H9 (cell line): Measurements from ENCODE around the gene TCTN2. TPM values are rescaled to one million over a fixed set of nuclear protein-coding genes. Genes with fewer than 3 reads are reported as not detected.

Source experiments
- DNase-seq: peaks from one replicate; pipeline ENCODE4 v3.0.0-alpha.2; 2017
- H2AFZ ChIP-seq: one replicate; pipeline ENCODE4 v1.6.1; 2013; ENCODE audit warnings: mild to moderate bottlenecking, low read length, control low read depth, moderate library complexity
- H2AK5ac ChIP-seq: 2 replicates; pipeline ENCODE4 v1.6.1; 2013; ENCODE audit warnings: low read length, control low read depth, mixed read lengths; ENCODE audit not compliant: insufficient read length
- H2BK120ac ChIP-seq: one replicate; pipeline ENCODE4 v1.6.1; 2013; ENCODE audit warnings: low read depth, mild to moderate bottlenecking, low read length, control low read depth, inconsistent platforms; ENCODE audit not compliant: poor library complexity, severe bottlenecking
- H2BK12ac ChIP-seq: 2 replicates; pipeline ENCODE4 v1.6.1; 2013; ENCODE audit warnings: low read length, control low read depth, mixed read lengths, low read depth; ENCODE audit not compliant: insufficient read length
- H2BK15ac ChIP-seq: 2 replicates; pipeline ENCODE4 v1.6.1; 2013; ENCODE audit warnings: low read depth, low read length, control low read depth
- H2BK20ac ChIP-seq: one replicate; pipeline ENCODE4 v1.6.1; 2013; ENCODE audit warnings: low read depth, mild to moderate bottlenecking, low read length, control low read depth, inconsistent platforms; ENCODE audit not compliant: poor library complexity, severe bottlenecking
- H2BK5ac ChIP-seq: 2 replicates; pipeline ENCODE4 v1.6.1; 2013; ENCODE audit warnings: low read length, control low read depth, mixed read lengths; ENCODE audit not compliant: insufficient read length
- H3K14ac ChIP-seq: 2 replicates; pipeline ENCODE4 v1.6.1; 2013; ENCODE audit warnings: low read length, control low read depth; ENCODE audit not compliant: insufficient read depth
- H3K18ac ChIP-seq: 2 replicates; pipeline ENCODE4 v1.6.1; 2013; ENCODE audit warnings: low read depth, mild to moderate bottlenecking, mixed read lengths, low read length, control low read depth; ENCODE audit not compliant: insufficient read length
- H3K23ac ChIP-seq: 2 replicates; pipeline ENCODE4 v1.6.1; 2013; ENCODE audit warnings: low read length, control low read depth, mixed read lengths, low read depth; ENCODE audit not compliant: insufficient read length
- H3K23me2 ChIP-seq: 2 replicates; pipeline ENCODE4 v1.6.1; 2013; ENCODE audit warnings: low read depth, mild to moderate bottlenecking, mixed read lengths, low read length, control low read depth; ENCODE audit not compliant: insufficient read length, poor library complexity, severe bottlenecking
- H3K27ac ChIP-seq: 2 replicates; pipeline ENCODE4 v1.5.1; 2013; ENCODE audit warnings: low read length, control low read depth, mixed read lengths, low read depth; ENCODE audit not compliant: insufficient read length
- H3K27me3 ChIP-seq: 2 replicates; pipeline ENCODE4 v1.6.1; 2013; ENCODE audit warnings: low read length, control low read depth, inconsistent platforms; ENCODE audit not compliant: insufficient read depth
- H3K4ac ChIP-seq: 2 replicates; pipeline ENCODE4 v1.6.1; 2013; ENCODE audit warnings: low read depth, mild to moderate bottlenecking, control low read depth, inconsistent platforms, low read length, moderate library complexity
- H3K4me1 ChIP-seq: 2 replicates; pipeline ENCODE4 v1.6.1; 2013; ENCODE audit warnings: low read length, control low read depth, inconsistent platforms; ENCODE audit not compliant: insufficient read depth
- H3K4me2 ChIP-seq: 2 replicates; pipeline ENCODE4 v1.6.1; 2013; ENCODE audit warnings: low read length, control low read depth, mixed read lengths; ENCODE audit not compliant: insufficient read length, insufficient read depth
- H3K56ac ChIP-seq: 2 replicates; pipeline ENCODE4 v1.6.1; 2013; ENCODE audit warnings: low read depth, mild to moderate bottlenecking, mixed read lengths, low read length, control low read depth; ENCODE audit not compliant: insufficient read length
- H3K79me1 ChIP-seq: 2 replicates; pipeline ENCODE4 v1.6.1; 2013; ENCODE audit warnings: low read depth, mild to moderate bottlenecking, moderate library complexity, low read length, control low read depth, inconsistent platforms; ENCODE audit not compliant: insufficient read depth, poor library complexity, severe bottlenecking
- H3K79me2 ChIP-seq: 2 replicates; pipeline ENCODE4 v1.6.1; 2013; ENCODE audit warnings: low read length, control low read depth, inconsistent platforms; ENCODE audit not compliant: insufficient read depth
- H3K9ac ChIP-seq: 2 replicates; pipeline ENCODE4 v1.6.1; 2013; ENCODE audit warnings: low read length, control low read depth, mixed read lengths; ENCODE audit not compliant: insufficient read length; ENCODE audit errors: extremely low read depth
- H3K9me3 ChIP-seq: one replicate; pipeline ENCODE4 v1.6.1; 2013; ENCODE audit warnings: low read depth, low read length, inconsistent platforms; ENCODE audit not compliant: control insufficient read depth
- H3T11ph ChIP-seq: one replicate; pipeline ENCODE4 v1.6.1; 2013; ENCODE audit warnings: mild to moderate bottlenecking, low read length, control low read depth, inconsistent platforms
- H4K20me1 ChIP-seq: one replicate; pipeline ENCODE4 v1.6.1; 2013; ENCODE audit not compliant: control insufficient read depth, insufficient read length, insufficient read depth
- H4K5ac ChIP-seq: 2 replicates; pipeline ENCODE4 v1.6.1; 2013; ENCODE audit warnings: low read depth, mild to moderate bottlenecking, mixed read lengths, low read length, control low read depth; ENCODE audit not compliant: insufficient read length
- H4K8ac ChIP-seq: replicated peaks from 2 replicates; pipeline ENCODE4 v1.6.1; 2013; ENCODE audit warnings: low read length, control low read depth, mixed read lengths, low read depth; ENCODE audit not compliant: insufficient read length
- H4K91ac ChIP-seq: 2 replicates; pipeline ENCODE4 v1.6.1; 2013; ENCODE audit warnings: low read depth, mild to moderate bottlenecking, moderate library complexity, mixed read lengths, low read length, control low read depth; ENCODE audit not compliant: insufficient read length
- H3K27ac Mint-ChIP-seq, 3 experiments: 2 replicates in 2 of 3; 3 replicates in 1 of 3; pipeline ENCODE4 v1.8.0; 2020 to 2021; ENCODE audit warnings: mixed read lengths in 3 of 3, mild to moderate bottlenecking in 1 of 3, moderate library complexity in 1 of 3
- H3K27me3 Mint-ChIP-seq: 2 replicates; pipeline ENCODE4 v1.8.0; 2021; ENCODE audit warnings: low read depth, mild to moderate bottlenecking, moderate library complexity, mixed read lengths
- H3K36me3 Mint-ChIP-seq, 3 experiments: 2 replicates in 2 of 3; 3 replicates in 1 of 3; pipeline ENCODE4 v1.8.0; 2020 to 2021; ENCODE audit warnings: low read depth in 3 of 3, mixed read lengths in 3 of 3; ENCODE audit not compliant: insufficient read depth in 1 of 3
- H3K4me1 Mint-ChIP-seq, 2 experiments: 2 replicates each; pipeline ENCODE4 v1.8.0; 2020; ENCODE audit warnings: mixed read lengths in 2 of 2
- H3K4me3 Mint-ChIP-seq, 2 experiments: 2 replicates in 1 of 2; 3 replicates in 1 of 2; pipeline ENCODE4 v1.8.0; 2020 to 2021; ENCODE audit warnings: mild to moderate bottlenecking in 2 of 2, mixed read lengths in 2 of 2, moderate library complexity in 1 of 2
- H3K9me3 Mint-ChIP-seq, 2 experiments: 2 replicates in 1 of 2; 3 replicates in 1 of 2; pipeline ENCODE4 v1.8.0; 2020; ENCODE audit warnings: mild to moderate bottlenecking in 2 of 2, mixed read lengths in 2 of 2, moderate library complexity in 1 of 2
- WGBS: extraction: QIAGEN DNeasy Blood & Tissue Kit; methylation state at CpG from one replicate; pipeline ENCODE4 v1.1.7; 2013; ENCODE audit warnings: missing lambda C conversion rate, low lambda C conversion rate, mixed read lengths; ENCODE audit not compliant: insufficient read length; ENCODE audit errors: extremely low coverage; 5-methylcytosine and 5-hydroxymethylcytosine counted together
- total RNA-seq: library from RNA; stranded (reverse); gene quantifications from 2 replicates; pipeline ENCODE4 v1.2.1, GENCODE V29; 2021
- TF ChIP-seq, protein P1 (sequence below): fragments of 200-600 bp; sonication (generic); conservative IDR thresholded peaks from 3 replicates; pipeline ENCODE4 v1.8.0; 2021; ENCODE audit warnings: antibody characterized with exemption, mild to moderate bottlenecking

TCTN2 gene
- total RNA-seq, 1 experiment from 2014 or later: 7.4 TPM

DNA sequence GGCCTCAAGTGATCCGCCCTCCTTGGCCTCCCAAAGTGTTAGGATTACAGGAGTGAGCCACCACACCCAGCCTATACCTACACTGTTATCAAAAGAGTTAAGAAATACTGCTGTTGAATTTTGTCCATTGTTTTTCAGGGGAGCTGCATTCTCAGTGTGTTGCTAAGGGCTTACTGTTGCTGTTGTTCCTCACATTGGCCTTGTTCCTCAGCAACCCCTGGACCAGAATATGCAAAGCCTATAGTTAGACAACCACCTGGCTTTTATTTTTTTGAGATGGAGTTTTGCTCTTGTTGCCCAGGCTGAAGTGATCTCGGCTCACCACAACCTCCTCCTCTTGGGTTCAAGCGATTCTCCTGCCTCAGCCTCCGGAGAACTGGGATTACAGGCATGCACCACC lies 36.6 kb downstream of the TCTN2 start:
- Histone ChIP-seq H3K23ac (no peak overlapping the region), H3K27ac (no peak overlapping the region), H4K20me1 (no peaks in the 10 kb centered on the region), H4K5ac (no peak overlapping the region), H3K4me1 (no peaks in the 10 kb centered on the region), H2BK120ac (no peak overlapping the region), H2BK12ac (no peak overlapping the region), H3K18ac (no peak overlapping the region), H3K14ac (no peak overlapping the region), H3K9ac (no peak overlapping the region), H2AK5ac (no peak overlapping the region), H3K4me2 (no peak overlapping the region), H3K79me2 (peaks cover under 1% of the 10 kb centered on the region; the same call in 1 of the 2 replicates), H4K8ac (no peak overlapping the region), H3K4ac (no peak overlapping the region), H2BK5ac (no peak overlapping the region), H2BK20ac (no peak overlapping the region), H4K91ac (no peak overlapping the region), H3K56ac (no peak overlapping the region), H2AFZ (no peak overlapping the region), H3K23me2 (no peaks in the 10 kb centered on the region), H2BK15ac (no peak overlapping the region), H3K27me3 (no peaks in the 10 kb centered on the region), H3T11ph (no peak overlapping the region), H3K9me3 (no peaks in the 10 kb centered on the region), H3K79me1 (no peaks in the 10 kb centered on the region)
- Mint-ChIP-seq H3K4me1 (no peaks in the 10 kb centered on the region), H3K27ac (no peak overlapping the region), H3K4me3 (no peak overlapping the region), H3K36me3 (peaks cover 0 to 2% (median 0%) of the 10 kb centered on the region in 3 experiments; a peak in 2 of 7 replicates), H3K9me3 (no peaks in the 10 kb centered on the region), H3K27me3 (peaks cover 6% of the 10 kb centered on the region; the same call in 1 of the 2 replicates)
- TF ChIP-seq, protein P1, sequence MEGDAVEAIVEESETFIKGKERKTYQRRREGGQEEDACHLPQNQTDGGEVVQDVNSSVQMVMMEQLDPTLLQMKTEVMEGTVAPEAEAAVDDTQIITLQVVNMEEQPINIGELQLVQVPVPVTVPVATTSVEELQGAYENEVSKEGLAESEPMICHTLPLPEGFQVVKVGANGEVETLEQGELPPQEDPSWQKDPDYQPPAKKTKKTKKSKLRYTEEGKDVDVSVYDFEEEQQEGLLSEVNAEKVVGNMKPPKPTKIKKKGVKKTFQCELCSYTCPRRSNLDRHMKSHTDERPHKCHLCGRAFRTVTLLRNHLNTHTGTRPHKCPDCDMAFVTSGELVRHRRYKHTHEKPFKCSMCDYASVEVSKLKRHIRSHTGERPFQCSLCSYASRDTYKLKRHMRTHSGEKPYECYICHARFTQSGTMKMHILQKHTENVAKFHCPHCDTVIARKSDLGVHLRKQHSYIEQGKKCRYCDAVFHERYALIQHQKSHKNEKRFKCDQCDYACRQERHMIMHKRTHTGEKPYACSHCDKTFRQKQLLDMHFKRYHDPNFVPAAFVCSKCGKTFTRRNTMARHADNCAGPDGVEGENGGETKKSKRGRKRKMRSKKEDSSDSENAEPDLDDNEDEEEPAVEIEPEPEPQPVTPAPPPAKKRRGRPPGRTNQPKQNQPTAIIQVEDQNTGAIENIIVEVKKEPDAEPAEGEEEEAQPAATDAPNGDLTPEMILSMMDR: no peak
- DNase-seq: no peak
- WGBS: no CpG with 5 or more reads among the region's 4 CpGs
